ENCODE results near the gene SCN2B. TPM values are rescaled to one million over a fixed set of nuclear protein-coding genes. Genes with fewer than 3 reads are reported as not detected.

SCN2B gene
- total and polyA plus RNA-seq, 3 donors from 2014 or later: 0.24 to 0.70 (median 0.43) TPM

- Histone ChIP-seq H3K9me3 (no peaks in the 10 kb centered on the region), H3K36me3 (ENCODE audit: low read depth, missing control alignments) (no peaks in the 10 kb centered on the region), H3K27ac (no peak overlapping the region), H3K4me3 (no peak overlapping the region), H3K4me1 (peaks cover 4% of the 10 kb centered on the region), H3K27me3 (no peaks in the 10 kb centered on the region)
- 86 to 92% methylated on average over 9 of the region's 9 CpGs for WGBS, 2 donors
- no peak for TF ChIP-seq CTCF (IDR thresholded peaks at IDR 0.05)
- no peak for TF ChIP-seq POLR2A (IDR thresholded peaks at IDR 0.05)
- intact Hi-C loops (cut with DNase I; ENCODE audit: low total_unique reads): no loop called here
- DNase-seq: no peak
Observed at GRCh38 chr11:118174006-118174567, 2.4 kb downstream of the SCN2B start.

GRCh38 chr11:118172356-118172755 lies 4.1 kb downstream of the SCN2B start:
- no peak for DNase-seq
- WGBS, 2 donors: 69 to 87% methylated on average over 9 of the region's 9 CpGs
- H3K4me1 ChIP-seq: peaks cover 4% of the 10 kb centered on the region

GRCh38 chr11:118171269-118172062 lies 5.0 kb downstream of the SCN2B start:
- Histone ChIP-seq H3K27me3 (no peaks in the 10 kb centered on the region), H3K9me3 (no peaks in the 10 kb centered on the region), H3K27ac (no peak overlapping the region), H3K4me3 (peak overlapping the region in 1 of 2 donors; percentile 20), H3K36me3 (ENCODE audit: low read depth, missing control alignments) (no peaks in the 10 kb centered on the region), H3K4me1 (peaks cover 4% of the 10 kb centered on the region)
- peak; percentile 85 for DNase-seq
- 4 to 9% methylated on average over 10 to 29 of the region's 29 CpGs for WGBS, 2 donors
- intact Hi-C loops (cut with DNase I; ENCODE audit: low total_unique reads): no loop called here
- TF ChIP-seq POLR2A (IDR thresholded peaks at IDR 0.05) (no peak), CTCF (IDR thresholded peaks at IDR 0.05) (peak; percentile 46 to 85 (median 85))

More at GRCh38 chr11:118172356-118172755, 4.1 kb downstream of the SCN2B start:
- Histone ChIP-seq H3K9me3 (no peaks in the 10 kb centered on the region), H3K36me3 (ENCODE audit: low read depth, missing control alignments) (no peaks in the 10 kb centered on the region), H3K4me3 (no peak overlapping the region), H3K27me3 (no peaks in the 10 kb centered on the region), H3K27ac (no peak overlapping the region)
- intact Hi-C loops (cut with DNase I; ENCODE audit: low total_unique reads): no loop called here
- TF ChIP-seq POLR2A (IDR thresholded peaks at IDR 0.05): no peak
- no peak for TF ChIP-seq CTCF (IDR thresholded peaks at IDR 0.05)

- no peaks in the 10 kb centered on the region for H3K36me3 ChIP-seq (ENCODE audit: low read depth, missing control alignments)
- H3K9me3 ChIP-seq: no peaks in the 10 kb centered on the region
- intact Hi-C loops (cut with DNase I; ENCODE audit: low total_unique reads): no loop called here
- no peak overlapping the region for H3K27ac ChIP-seq
- no peak for DNase-seq
- WGBS, 2 donors: 50 to 55% methylated on average over 6 to 8 of the region's 8 CpGs
- no peaks in the 10 kb centered on the region for H3K27me3 ChIP-seq
- peaks cover 4% of the 10 kb centered on the region for H3K4me1 ChIP-seq
- TF ChIP-seq CTCF (IDR thresholded peaks at IDR 0.05): no peak
- no peak for TF ChIP-seq POLR2A (IDR thresholded peaks at IDR 0.05)
- H3K4me3 ChIP-seq: no peak overlapping the region
Observed at GRCh38 chr11:118170882-118171268, 5.6 kb downstream of the SCN2B start.

Measured in testis (tissue), 3 donors.